Esophagus squamous epithelium (tissue), 5 donors: Measurements from ENCODE around the gene SCNN1B. TPM values are rescaled to one million over a fixed set of nuclear protein-coding genes. Genes with fewer than 3 reads are reported as not detected.

Experiments used
- DNase-seq: peaks from one replicate; lab custom pipeline; 2025; lab: John Stamatoyannopoulos, UW
- H3K27ac ChIP-seq, 4 donors: fragments of 200-600 bp; sonication (generic); one replicate each; pipeline ENCODE4 v1.5.1; 2016 to 2019; ENCODE audit warnings: mild to moderate bottlenecking in 1 of 4
- H3K27me3 ChIP-seq, 4 donors: fragments of 200-600 bp; sonication (generic); 1 replicate in 3 of 4; 2 replicates in 1 of 4; pipeline versions ENCODE4 v1.5.1 to v1.6.0; 2017 to 2021; ENCODE audit warnings: antibody characterized with exemption in 1 of 4
- H3K36me3 ChIP-seq, 3 donors: fragments of 200-600 bp; sonication (generic); one replicate each; pipeline ENCODE4 v1.5.1; 2016 to 2019
- H3K4me1 ChIP-seq, 3 donors: fragments of 200-600 bp; sonication (generic); one replicate each; pipeline ENCODE4 v1.5.1; 2017 to 2019
- H3K4me3 ChIP-seq, 4 donors: fragments of 200-600 bp; sonication (generic); 1 replicate in 3 of 4; 2 replicates in 1 of 4; pipeline ENCODE4 v1.5.1; 2016 to 2019; ENCODE audit warnings: mild to moderate bottlenecking in 2 of 4, moderate library complexity in 1 of 4
- H3K9me3 ChIP-seq, 3 donors: fragments of 200-600 bp; sonication (generic); one replicate each; pipeline ENCODE4 v1.5.1; 2016 to 2019
- POLR2A ChIP-seq, 4 donors: fragments of 450-650 bp; IDR thresholded peaks; one replicate each; pipeline ENCODE4 v1.6.1; 2017; ENCODE audit warnings: antibody characterized with exemption in 4 of 4, mild to moderate bottlenecking in 4 of 4, moderate library complexity in 3 of 4
- WGBS, 2 donors: methylation state at CpG; one replicate each; pipeline ENCODE4 v1.1.5; 2018; 5-methylcytosine and 5-hydroxymethylcytosine counted together
- intact Hi-C: fragments of 100-400 bp; cut with DNase I; formaldehyde crosslinking; loops from one replicate; pipeline ENCODE4 v1.15.0; 2022
- total RNA-seq, 4 donors: library from RNA; depleted of rRNA; stranded (reverse); fragments of >200 nt; gene quantifications; one replicate each; pipeline ENCODE4 v1.1.0, GENCODE V29; 2016
- TF ChIP-seq, protein P1 (sequence below), 6 experiments: fragments of 450-650 bp in 4 of 6; fragments of 200-600 bp in 2 of 6; sonication (generic) in 2 of 6; IDR thresholded peaks; one replicate each; pipeline ENCODE4 v1.5.1; 2016 to 2019; ENCODE audit warnings: antibody characterized with exemption in 6 of 6, mild to moderate bottlenecking in 4 of 6, moderate library complexity in 4 of 6
- donor health status: DM: yes; HTN: yes; CAD: no.

The SCNN1B gene
- total RNA-seq, 4 donors from 2014 or later = 24.9 to 86.8 (median 36.2) TPM

DNA sequence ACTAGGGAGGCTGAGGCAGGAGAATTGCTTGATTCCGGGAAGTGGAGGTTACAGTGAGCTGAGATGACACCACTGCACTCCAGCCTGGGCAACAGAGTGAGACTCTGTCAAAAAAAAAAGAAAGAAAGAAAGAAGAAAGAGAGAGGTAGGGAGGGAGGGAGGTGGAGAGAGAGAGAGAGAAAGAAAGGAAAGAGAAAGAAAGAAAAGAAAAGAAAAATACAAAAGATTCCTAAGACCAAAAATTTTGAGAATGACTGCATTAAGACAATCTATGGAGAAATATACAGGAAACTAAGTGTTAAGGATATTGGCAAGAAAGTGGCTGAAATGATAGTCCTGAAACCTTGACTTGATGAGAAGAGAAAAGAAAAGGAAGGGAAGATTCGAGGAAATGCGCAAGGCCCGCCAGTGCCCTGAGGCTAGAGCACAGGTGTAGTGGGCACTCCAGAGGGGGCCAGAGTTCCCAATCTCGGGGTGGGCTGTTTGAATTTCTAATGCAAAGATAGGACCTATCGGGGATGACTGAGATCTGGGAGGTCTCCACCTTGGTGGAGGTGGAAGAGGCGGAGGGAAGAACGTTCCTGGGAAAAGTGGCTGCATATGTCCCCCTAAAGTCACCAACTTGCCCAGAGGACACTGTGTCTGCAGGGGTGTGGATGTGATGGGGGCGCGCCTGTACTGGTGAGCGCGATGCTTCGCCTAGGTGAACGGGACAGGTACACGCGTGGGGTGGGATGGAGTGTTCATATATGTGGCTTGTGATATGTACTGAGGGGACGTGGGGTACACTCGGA is 654 bp upstream of the SCNN1B start:
- H3K36me3 ChIP-seq = no peaks in the 10 kb centered on the region
- H3K4me3 ChIP-seq = peak overlapping the region; percentile 53 to 64 (median 54)
- H3K27ac ChIP-seq = peak overlapping the region in 3 of 4 donors; percentile 75 to 78 (median 77)
- peaks cover 0 to 42% (median 0%) of the 10 kb centered on the region in 4 donors for H3K27me3 ChIP-seq
- intact Hi-C loops = no loop called here
- no peak for TF ChIP-seq POLR2A (IDR thresholded peaks at IDR 0.05)
- TF ChIP-seq, protein P1, sequence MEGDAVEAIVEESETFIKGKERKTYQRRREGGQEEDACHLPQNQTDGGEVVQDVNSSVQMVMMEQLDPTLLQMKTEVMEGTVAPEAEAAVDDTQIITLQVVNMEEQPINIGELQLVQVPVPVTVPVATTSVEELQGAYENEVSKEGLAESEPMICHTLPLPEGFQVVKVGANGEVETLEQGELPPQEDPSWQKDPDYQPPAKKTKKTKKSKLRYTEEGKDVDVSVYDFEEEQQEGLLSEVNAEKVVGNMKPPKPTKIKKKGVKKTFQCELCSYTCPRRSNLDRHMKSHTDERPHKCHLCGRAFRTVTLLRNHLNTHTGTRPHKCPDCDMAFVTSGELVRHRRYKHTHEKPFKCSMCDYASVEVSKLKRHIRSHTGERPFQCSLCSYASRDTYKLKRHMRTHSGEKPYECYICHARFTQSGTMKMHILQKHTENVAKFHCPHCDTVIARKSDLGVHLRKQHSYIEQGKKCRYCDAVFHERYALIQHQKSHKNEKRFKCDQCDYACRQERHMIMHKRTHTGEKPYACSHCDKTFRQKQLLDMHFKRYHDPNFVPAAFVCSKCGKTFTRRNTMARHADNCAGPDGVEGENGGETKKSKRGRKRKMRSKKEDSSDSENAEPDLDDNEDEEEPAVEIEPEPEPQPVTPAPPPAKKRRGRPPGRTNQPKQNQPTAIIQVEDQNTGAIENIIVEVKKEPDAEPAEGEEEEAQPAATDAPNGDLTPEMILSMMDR (IDR thresholded peaks at IDR 0.05) = no peak
- DNase-seq = no peak
- peaks cover 4 to 46% (median 5%) of the 10 kb centered on the region in 3 donors for H3K4me1 ChIP-seq
- no peaks in the 10 kb centered on the region for H3K9me3 ChIP-seq
- WGBS, 2 donors = 22 to 30% methylated on average over 15 to 18 of the region's 18 CpGs

DNA sequence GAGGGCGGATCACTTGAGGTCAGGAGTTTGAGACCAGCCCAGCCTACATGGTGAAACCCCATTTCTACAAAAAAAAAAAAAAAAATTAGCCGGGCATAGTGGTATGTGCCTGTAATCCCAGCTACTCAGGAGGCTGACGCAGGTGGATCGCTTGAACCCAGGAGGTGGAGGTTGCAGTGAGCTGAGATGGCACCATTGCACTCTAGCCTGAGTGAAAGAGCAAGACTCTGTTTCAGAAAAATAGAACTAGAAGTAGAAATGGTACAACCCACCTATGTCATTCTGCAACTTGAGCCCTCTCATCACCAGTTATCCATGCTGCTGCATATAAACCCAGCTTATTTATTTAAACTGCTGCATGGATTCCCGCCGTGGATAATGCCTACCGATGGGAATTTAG is 1.6 kb downstream of the SCNN1B start:
- Histone ChIP-seq H3K9me3 (no peaks in the 10 kb centered on the region), H3K4me3 (peak overlapping the region in 2 of 4 donors; percentile 53 to 55), H3K36me3 (no peaks in the 10 kb centered on the region), H3K4me1 (peaks cover 0 to 31% (median 5%) of the 10 kb centered on the region in 3 donors), H3K27ac (no peak overlapping the region), H3K27me3 (peaks cover 0 to 42% (median 0%) of the 10 kb centered on the region in 4 donors)
- intact Hi-C loops = no loop called here
- WGBS, 2 donors = 74 to 87% methylated on average over 7 of the region's 7 CpGs
- DNase-seq = no peak
- TF ChIP-seq POLR2A (IDR thresholded peaks at IDR 0.05) = no peak
- TF ChIP-seq, protein P1 (IDR thresholded peaks at IDR 0.05) = no peak

DNA sequence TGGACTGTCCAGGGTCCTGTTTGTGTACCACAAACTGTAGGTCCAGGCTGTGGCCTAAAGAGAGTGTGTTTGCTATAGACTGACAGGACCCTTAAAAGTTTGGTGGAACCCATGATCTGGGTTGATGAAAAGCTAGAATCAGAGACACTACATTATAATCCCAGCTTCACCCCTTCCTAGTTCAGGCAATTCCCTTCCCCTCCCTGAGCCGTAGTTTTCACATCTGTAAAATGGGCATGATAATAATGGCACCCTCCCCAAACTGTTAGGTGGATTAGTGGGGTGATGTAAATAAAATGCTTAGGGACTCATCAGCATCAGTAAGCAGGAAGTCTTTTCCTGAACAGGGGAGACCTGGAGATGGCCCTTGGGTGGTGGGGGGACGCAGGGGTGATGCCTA is 2.5 kb downstream of the SCNN1B start:
- no peak overlapping the region for H3K4me3 ChIP-seq
- no peak overlapping the region for H3K27ac ChIP-seq
- TF ChIP-seq, protein P1 (IDR thresholded peaks at IDR 0.05) = no peak
- no peak for TF ChIP-seq POLR2A (IDR thresholded peaks at IDR 0.05)
- H3K36me3 ChIP-seq = peaks cover 0 to 2% (median 0%) of the 10 kb centered on the region in 3 donors
- peaks cover 0 to 37% (median 0%) of the 10 kb centered on the region in 4 donors for H3K27me3 ChIP-seq
- 94 to 100% methylated on average over 2 of the region's 2 CpGs for WGBS, 2 donors
- H3K4me1 ChIP-seq = peaks cover 0 to 31% (median 5%) of the 10 kb centered on the region in 3 donors
- DNase-seq = no peak
- H3K9me3 ChIP-seq = no peaks in the 10 kb centered on the region
- intact Hi-C loops = no loop called here

DNA sequence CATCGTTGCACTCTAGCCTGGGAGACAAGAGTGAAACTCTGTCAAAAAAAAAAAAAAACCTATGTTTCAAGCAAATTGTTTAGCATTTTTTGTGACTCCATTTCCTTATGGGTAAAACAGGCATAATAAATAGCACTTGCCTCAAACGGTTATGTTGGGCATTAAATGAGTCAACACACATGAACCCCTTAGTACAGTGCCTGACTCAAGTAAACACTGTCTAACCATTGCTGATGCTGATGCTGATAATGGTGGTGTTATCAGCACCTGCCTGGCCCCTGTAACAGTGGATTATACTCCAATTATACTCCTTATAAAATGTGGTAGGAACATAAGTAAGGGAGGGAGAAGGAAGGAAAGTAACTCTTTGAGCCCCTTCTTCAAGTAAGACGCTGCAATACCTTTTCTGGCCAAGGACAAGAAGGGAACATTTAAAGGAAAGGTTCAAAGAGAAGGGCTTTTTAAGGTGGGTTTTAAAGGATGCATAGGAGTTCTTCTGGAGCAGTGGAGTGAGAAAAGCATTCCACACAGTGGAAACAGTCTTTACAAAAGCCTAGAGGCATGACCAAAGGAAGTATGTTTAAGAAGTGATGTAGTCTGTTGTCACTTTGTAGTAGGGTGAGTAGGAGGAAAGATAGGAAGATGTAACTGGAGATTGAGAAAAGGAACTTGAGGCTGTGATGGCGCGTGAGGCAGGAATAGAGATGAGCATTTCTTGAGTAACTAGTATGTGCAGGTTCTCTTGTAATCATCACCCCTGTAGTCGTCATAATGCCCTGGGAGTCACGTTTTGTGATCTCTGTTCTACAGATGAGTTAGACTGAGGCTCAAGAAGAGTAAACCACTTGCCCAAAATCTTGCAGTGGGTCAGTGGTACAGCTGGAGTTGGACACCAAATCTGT is 4.3 kb downstream of the SCNN1B start:
- H3K27me3 ChIP-seq = peaks cover 0 to 21% (median 0%) of the 10 kb centered on the region in 4 donors
- peaks cover 0 to 25% (median 5%) of the 10 kb centered on the region in 3 donors for H3K4me1 ChIP-seq
- 74% methylated on average over 7 of the region's 7 CpGs for WGBS, 2 donors
- peaks cover 0 to 18% (median 0%) of the 10 kb centered on the region in 3 donors for H3K36me3 ChIP-seq
- H3K27ac ChIP-seq = no peak overlapping the region
- intact Hi-C loops = no loop called here
- H3K9me3 ChIP-seq = no peaks in the 10 kb centered on the region
- no peak for DNase-seq
- TF ChIP-seq, protein P1 (IDR thresholded peaks at IDR 0.05) = no peak
- no peak for TF ChIP-seq POLR2A (IDR thresholded peaks at IDR 0.05)
- no peak overlapping the region for H3K4me3 ChIP-seq
